PFSK-1 (cell line): ENCODE results near the gene HOXB2.

ENCODE experiments used
- FOXP2 ChIP-seq: optimal IDR thresholded peaks from 2 replicates; pipeline ENCODE3; 2011; ENCODE audit warnings: borderline replicate concordance, control low read depth, inconsistent platforms; ENCODE audit not compliant: insufficient read depth; ENCODE audit errors: extremely low read length, extremely low read depth
- POLR2AphosphoS5 ChIP-seq: IDR thresholded peaks from 2 replicates; pipeline ENCODE4 v1.6.1; 2012; ENCODE audit warnings: low read depth, mild to moderate bottlenecking, control low read depth, low read length, moderate library complexity
- REST ChIP-seq, 2 experiments: IDR thresholded peaks; 2 replicates each; pipeline versions ENCODE4 v1.6.1 to v1.8.0; 2011 to 2012; ENCODE audit warnings: low read depth in 2 of 2, low read length in 2 of 2, control low read depth in 1 of 2, inconsistent platforms in 1 of 2, mild to moderate bottlenecking in 1 of 2, moderate library complexity in 1 of 2; ENCODE audit not compliant: insufficient read depth in 1 of 2
- SIN3A ChIP-seq: IDR thresholded peaks from 2 replicates; pipeline ENCODE4 v1.6.1; 2012; ENCODE audit warnings: mild to moderate bottlenecking, low read length, moderate library complexity, borderline replicate concordance; ENCODE audit not compliant: insufficient read depth
- TAF1 ChIP-seq: IDR thresholded peaks from 2 replicates; pipeline ENCODE4 v1.6.1; 2012; ENCODE audit warnings: low read length, control low read depth, borderline replicate concordance; ENCODE audit not compliant: insufficient read depth

HOXB2 gene

GRCh38 chr17:48570325-48571023, 25.6 kb upstream of the HOXB2 start:
- TF ChIP-seq FOXP2 (no peak), TAF1 (no peak), POLR2AphosphoS5 (no peak), REST (IDR thresholded peaks at IDR 0.05; ENCODE audit: insufficient read depth in 1 of 2, low read depth in 2 of 2, low read length in 2 of 2) (no peak), SIN3A (no peak)

GRCh38 chr17:48569674-48570324, 24.9 kb upstream of the HOXB2 start:
- TF ChIP-seq REST (IDR thresholded peaks at IDR 0.05; ENCODE audit: insufficient read depth in 1 of 2, low read depth in 2 of 2, low read length in 2 of 2) (no peak), POLR2AphosphoS5 (no peak), FOXP2 (no peak), TAF1 (no peak), SIN3A (no peak)

GRCh38 chr17:48569240-48569582, 24.3 kb upstream of the HOXB2 start:
- no peak for TF ChIP-seq POLR2AphosphoS5
- TF ChIP-seq FOXP2 = no peak
- TF ChIP-seq TAF1 = no peak
- no peak for TF ChIP-seq SIN3A
- TF ChIP-seq REST (IDR thresholded peaks at IDR 0.05; ENCODE audit: insufficient read depth in 1 of 2, low read depth in 2 of 2, low read length in 2 of 2) = no peak

- TF ChIP-seq FOXP2 (no peak), SIN3A (no peak), TAF1 (no peak), POLR2AphosphoS5 (no peak), REST (IDR thresholded peaks at IDR 0.05; ENCODE audit: insufficient read depth in 1 of 2, low read depth in 2 of 2, low read length in 2 of 2) (no peak)
These were observed 23.8 kb upstream of the HOXB2 start for GRCh38 chr17:48568499-48569239.
